ENCODE measurements around the gene ARL15.

The ARL15 gene

DNA sequence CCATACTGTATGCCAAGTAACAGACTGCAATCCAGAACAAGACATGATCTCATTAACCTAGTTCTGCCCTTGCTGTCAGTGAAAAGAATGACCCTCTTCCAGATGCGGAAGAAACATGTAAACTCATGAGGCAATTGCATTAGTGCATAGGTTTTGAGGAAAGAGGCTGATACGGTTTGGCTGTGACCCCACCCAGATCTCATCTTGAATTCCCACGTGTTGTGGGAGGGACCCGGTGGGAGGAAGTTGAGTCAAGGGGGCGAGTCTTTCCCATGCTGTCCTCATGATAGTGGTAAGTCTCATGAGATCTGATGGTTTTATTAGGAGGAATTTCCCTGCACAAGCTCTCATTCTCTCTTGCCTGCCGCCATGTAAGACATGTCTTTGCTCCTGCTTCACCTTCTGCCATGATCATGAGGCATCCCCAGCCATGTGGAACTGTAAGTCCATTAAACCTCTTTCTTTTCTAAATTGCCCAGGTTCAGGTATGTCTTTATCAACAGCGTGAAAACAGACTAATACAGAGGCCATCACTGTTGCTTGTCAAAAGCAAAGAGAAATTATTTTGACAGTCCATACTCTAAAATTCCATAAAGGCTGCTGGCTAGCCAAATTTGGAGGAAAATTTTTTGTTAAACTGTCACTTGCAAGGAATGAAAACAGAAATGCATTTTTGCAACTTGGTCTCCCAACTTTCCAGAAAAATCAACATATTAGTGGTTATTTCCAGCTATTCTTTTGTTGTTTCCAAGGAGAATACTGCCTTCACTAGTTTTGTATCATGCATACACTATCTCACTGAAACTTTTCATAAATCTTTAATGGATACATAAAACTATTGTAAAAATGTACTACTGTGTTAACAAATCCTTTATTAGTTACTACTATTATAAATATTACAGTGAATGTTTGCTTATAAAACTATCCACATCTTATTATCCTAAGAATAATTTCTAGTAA is 3.2 kb upstream of the ARL15 start:
- no peak for DNase-seq

DNA sequence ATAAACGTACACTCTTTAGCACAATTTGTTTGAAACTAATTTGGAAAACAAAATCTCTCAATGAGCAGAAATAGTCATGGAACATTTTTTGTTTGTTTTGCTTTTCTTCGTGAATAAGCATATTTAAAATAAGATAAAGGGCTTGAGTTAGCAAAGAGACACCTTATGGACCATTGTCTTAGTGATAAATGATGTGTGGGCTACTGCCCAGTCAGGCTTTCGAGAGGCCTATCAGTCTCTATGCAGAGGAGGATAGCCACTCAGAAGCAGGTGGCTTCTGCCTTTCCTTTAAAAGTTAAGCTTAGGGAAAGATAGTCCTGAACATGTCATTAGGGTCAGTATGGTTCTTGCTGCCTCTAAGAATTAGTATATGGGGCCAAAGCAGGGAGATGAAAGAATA is 2.1 kb upstream of the ARL15 start:
- DNase-seq, result no peak

DNA sequence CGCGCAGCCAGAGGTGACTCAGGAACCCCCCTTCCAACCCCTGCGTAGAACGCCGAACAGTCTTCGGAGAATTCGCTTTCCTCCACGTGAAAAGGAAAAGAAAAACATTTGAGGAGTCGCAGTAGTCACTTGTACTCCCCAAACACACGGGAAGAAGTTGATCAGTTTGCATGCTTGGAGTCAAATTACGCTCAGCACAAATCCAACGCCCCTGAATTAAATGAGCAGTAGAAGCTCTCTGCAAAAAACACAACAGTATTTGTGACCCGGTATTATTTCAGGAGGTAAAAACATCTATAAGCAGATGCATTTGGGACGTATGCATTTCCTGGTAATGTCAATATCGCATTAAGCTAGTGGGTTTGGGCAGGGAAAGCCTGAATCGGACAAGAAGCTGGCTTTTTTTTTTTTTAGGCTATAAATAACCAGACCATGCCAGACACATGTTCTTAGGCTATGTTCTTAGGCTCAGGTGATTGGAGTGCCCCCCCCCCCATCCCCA is 854 bp upstream of the ARL15 start:
- no peak for DNase-seq

DNA sequence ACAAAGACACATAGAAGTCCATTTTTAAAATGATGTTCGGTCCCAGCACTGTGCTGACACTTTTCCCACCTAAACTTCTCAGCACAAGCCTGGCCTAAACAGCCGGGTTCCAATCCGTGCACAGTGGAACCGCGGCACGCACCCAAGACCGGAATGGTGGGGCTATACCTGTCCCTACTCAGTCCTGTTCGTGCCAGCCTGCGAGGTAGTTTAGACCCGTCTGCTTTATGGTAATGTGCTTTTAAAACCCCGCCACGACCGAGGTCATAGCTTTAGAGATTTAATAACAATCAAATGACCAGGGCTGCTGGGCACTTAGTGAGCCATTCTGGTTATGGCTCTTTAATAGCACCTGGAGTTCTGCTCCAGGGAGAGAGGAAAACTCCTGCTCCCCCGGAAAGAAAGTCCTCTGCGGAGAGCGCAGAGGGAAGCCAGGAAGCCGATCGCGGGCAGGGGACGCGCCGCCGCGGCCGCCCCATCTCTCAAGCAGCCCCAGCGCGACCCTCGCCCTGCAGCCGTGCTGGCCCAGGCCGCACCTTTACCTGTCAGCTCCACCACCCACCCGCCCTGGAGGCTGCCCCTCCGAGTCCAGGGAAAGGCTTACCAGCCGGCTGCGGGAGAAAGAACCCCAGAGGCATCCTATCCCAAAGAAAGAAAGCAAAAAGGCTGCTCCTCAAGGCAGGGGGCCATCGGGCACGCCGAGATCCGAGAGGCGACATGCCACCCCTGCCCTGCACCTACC is 511 bp downstream of the ARL15 start:
- no peak for DNase-seq

DNA sequence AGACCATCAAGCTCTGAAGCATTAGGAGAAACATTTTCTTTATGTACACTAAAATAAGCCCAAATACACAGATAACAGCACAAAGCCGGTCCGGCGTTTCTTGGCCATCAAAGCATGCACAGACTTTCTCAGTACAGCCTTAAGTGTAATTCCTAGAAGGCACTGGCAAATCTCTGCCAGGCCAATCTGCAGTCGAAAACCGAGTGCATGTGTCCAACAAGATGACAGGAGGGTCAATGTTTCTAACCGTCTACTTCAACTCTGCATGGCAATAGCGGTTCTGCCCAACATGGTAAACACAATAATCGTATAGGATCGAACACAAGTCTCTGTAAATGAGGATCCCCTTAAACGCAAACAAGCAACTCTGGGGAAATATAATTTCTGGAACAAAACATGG is 1.1 kb downstream of the ARL15 start:
- no peak for DNase-seq

DNA sequence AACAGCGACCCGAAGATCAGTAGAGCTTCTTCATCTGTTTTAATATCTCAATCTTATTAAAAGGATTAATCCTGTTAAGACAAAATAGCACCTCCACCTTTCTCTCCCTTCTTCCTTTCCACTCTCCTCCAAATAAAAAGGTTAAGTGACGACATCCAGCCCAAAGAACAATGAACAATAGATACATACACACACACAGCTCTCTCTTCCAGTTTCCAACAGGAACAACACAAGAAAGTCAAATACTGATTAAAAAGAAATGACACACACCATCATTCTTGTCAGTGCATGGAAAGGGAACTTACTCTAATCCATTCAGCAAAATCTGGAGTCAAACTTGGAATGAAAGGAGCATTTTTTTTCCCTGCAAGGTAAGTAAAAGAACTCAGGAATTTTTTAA is 2.8 kb downstream of the ARL15 start:
- DNase-seq, result no peak

DNA sequence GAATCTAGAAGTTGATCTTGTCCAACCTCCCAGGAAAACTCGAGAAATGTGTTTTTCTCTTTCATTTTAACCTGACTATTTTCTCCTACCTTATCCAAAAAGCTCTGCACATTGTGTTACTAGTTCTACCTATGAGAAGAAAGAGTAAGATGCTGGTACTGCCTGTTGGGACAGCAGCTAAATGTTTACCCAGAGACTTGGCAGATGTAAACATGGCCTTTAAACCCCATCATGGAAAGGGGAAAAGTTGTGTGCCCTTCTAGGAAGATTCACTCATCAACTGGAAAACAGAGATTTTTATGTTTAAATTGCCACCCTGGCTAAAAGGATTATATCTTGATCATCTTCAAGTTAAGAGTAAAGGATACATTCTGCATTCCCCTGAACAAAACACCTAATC is 3.5 kb downstream of the ARL15 start:
- no peak for DNase-seq

DNA sequence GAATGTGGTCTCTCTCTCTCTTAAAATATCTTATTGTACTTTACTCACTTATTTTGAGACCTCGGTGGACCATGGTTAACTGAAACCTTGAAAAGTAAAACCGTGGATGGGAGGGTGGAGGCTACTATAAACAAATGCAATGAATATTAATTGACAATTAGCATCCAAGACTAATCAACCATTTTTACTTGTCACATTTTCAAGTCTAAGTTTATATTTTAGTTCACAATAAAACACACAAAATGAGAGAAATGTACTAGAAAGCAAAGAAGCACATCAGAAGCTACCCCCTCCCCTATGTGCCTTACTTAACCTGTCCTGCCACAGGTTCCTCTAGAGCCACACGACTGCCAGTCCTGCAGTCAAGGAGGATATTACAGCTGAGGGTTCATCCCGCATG is 4.6 kb downstream of the ARL15 start:
- no peak for DNase-seq

DNA sequence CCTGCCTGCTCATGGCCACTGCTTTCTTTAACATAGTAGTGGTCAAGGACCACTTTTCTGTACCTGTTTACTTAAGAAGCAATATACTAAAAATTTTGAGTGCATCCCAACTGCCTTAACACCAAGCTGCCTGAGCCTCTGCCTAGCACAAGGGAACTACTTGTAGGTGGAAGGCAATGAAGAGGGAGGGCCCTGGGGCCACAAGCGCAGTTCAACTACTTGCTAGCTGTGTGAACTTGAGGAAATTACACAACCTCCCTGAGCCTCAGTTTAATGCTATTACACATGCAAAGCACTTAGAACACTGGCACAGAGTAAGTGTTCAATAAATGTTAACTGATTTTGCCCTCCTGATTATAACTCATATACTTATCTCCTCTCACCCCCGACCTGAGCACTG is 6.3 kb downstream of the ARL15 start:
- no peak for DNase-seq

DNA sequence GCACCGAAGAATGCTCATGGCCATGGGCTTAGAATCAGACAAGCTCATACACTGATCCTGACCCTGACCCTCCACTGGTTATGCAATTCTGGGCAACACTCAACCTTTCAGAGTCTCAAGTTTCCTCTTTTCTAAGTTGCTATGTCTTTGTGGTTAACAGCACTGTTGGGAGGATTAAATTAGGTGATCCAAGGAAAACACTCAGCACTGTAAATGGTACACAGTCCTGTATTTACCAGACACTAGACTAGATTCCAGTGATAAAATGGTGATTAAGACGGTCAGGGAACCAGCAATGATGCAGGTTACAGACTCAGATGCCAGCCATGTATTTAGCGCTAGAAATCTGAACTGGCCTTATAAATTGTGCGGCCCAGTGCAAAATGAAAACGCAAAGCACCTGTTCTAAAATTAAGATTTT is 8.1 kb downstream of the ARL15 start:
- DNase-seq, result no peak

DNA sequence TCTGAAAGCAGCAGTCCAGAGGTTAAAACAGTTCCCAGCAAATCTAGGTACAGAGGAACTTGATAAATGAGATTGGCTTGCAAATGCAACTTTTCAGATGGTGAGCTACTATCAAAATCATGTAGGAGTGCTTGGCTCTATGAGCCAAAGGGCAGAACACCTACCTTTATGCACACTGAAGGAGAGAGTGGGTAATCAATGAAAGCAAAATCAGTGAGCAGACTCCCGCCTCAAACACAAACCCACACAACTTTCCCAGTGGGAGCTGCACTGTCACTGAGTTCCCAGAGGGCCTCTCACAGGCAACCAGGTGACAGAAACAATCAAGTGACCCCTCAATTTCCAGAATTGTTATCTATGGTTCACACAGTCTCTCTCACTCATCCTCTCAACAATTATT is 8.5 kb downstream of the ARL15 start:
- no peak for DNase-seq

DNA sequence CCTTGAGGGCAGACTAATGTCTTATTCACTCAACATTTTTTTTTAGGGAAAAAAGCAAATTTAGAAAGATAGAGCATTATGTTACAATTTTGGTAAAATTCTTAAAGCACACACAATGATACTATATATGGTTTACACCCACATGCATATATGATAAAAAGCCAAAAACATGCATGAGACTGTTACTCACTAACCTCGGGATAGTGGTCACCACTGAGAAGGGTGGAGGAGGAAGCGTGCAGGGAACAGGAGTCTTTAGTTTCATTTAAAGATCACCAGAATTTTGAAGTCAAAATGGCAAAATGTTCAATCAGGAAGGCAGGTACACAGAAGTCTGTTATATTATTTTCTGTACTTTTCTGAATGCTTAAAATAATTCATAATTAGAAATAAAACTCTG is 9.2 kb downstream of the ARL15 start:
- no peak for DNase-seq

DNA sequence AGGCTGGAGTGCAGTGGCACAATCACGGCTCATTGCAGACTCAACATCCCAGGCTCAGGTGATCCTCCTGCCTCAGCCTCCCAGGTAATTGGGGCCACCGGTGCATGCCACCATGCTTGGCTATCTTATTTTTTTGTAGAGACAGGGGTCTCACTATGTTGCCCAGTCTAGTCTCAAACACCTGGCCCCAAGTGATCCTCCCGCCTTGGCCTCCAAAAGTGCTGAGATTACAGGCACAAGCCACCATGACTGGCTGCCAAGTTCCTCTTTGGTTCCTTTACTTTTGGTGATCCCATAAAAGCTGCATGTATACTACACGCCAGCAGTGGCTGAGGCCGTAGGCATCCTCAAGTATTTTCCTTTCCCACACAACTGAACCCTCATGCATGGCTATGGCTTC is 11.4 kb downstream of the ARL15 start:
- DNase-seq, result no peak

DNA sequence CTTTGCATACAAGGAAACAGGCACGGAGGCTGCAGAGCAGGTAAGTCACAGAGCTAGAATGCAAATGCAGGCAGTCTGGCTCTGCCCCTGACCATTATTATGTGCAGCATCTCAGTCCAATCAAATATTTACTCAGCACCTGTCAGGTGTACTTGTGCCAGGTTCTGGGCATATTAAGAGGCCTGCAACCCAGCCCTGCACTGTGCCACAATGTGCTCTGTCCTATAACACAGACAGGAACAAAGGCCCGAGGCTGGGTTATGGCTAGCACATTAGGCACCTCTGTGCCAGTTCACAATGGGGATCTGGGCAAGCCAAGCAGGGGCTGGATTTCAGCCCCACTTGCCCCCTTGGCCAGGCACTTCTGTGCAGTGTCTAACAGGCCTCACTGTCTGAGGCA is 14.0 kb downstream of the ARL15 start:
- DNase-seq, result no peak

DNA sequence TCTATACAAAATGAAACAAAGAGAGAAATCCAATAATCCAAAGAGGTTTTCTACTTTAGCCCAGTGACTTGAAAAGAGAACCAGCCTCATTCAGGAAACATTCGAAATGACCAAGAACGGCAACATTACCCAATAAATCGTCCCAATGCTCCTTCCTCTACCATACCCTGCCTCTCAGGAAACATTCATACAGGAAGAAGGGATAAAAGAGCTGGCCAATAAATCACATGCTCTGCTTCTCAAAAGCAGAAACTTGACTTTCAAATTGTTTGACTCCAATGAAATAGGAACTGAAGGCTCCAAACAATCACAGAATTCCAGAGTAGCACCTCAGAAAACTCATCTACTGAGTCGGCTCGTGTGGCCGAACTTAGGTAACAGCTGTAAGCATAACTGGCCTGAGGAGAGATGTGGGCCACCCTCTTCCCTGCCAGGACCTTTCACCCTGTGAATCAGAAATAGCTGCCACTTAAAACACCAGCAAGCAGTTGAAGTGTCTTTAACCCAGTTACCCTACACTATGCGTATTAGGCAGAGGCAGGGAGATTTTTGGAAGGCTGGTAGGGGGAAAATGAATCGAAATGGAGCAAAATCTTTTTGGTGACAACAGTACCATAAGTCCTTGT is 14.6 kb downstream of the ARL15 start:
- DNase-seq, result no peak

DNA sequence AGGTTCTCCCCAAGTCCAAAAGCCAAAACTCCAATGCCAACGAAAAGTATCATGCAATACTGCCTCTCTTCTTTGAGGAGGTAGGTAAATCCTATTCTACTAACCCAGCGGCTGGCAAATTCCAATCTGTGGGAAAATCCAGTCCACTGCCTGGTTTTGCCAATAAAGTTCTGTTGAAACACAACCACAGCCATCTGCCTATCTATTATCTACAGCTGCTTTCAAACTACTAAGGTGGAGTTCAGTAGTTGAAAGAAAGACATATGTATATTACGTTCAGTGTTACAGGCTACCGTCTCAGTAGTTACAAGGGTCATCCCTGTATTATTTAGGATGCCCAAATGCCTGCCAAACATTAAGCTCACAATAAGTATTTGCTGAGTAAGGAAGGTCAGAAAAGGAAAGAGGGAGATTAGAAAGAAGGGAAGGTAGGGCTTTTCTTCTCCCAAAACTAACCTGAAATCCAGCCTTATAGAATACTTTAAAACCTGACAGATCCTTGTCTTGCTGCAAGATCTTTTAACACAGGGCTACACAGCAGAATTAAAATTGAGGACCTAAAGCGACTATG is 16.2 kb downstream of the ARL15 start:
- no peak for DNase-seq

DNA sequence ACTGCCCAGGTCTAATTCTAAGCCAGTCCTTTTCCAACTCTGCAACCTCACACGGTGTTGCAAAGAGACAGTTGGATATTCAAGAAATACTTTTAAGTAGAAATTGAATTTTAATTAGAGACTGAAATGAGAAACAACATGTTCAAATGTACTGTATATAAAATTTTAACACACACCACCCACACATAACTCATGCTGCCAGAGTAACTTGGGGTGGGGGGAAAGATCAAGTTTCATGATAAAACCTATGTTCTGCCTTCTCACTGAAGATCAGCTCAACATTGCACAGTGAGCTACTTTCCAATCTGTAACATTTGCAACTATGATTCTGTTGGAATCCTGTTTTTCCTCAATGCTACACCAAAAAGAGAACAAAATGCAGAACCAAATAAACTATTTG is 17.5 kb downstream of the ARL15 start:
- no peak for DNase-seq

DNA sequence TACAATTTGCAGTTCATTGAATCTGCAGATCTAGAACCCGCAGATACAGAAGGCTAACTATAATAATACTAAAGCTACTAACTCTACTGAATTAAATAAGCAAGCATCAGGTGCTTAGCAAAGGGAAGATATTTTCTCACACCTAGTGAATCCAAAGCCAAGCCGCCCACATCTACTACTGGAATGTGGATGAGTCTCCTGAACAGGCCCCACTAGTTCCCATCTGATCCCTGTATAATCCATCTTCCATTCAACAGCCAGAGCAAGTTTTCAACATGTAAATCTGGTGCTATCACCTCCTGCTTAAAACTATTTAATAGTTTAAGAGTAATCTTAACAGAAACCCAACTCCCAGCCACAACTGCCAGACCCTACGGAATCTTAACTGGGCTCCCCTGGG is 18.9 kb downstream of the ARL15 start:
- DNase-seq, result no peak

DNA sequence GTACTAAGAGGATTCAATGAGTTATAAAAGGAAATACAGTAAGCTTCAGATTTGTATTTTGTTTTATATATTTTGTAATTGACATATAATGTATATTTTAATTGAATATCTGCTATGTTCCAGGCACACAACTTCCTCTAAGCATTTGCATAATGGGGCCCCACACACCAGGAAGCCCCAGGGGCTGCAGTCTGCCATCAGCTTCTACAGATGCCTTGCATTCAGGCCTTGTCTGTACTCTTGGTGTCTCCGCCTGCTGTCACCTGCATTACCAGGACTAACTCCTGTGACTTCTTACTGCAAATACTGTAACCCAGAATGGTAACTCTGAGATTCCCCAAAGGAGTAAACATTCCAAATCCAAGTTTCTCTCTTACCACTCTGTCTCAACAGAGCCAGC is 20.6 kb downstream of the ARL15 start:
- DNase-seq, result no peak

DNA sequence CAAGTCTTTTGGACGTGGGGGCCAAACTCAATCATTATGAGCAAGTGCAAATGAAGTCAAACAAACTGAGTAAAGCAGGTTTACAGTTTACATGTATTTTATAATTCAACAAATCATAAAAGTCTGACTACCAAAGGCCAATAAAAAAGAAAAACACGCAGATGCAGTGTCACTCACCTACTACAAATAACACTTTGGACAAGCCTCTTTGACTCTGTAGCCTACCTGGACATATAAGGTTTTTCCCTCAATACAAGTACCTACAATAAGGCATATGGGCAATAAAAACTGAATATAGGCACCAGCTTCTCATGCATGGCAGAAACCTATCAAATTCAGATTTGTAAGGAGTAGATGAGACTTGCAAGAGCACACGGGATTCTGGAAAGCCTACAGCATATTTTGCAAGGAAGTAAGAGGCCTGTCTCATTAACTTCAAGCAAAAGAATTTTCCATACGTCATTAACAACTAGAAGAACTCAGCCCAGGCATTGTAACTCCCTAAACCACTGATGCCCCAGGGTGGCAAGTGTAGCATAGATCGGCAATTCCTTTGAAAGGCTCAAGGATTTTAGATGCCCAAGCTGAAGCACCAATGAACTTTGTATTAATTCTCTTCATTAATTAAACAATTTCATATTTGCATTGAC is 21.7 kb downstream of the ARL15 start:
- DNase-seq, result no peak

DNA sequence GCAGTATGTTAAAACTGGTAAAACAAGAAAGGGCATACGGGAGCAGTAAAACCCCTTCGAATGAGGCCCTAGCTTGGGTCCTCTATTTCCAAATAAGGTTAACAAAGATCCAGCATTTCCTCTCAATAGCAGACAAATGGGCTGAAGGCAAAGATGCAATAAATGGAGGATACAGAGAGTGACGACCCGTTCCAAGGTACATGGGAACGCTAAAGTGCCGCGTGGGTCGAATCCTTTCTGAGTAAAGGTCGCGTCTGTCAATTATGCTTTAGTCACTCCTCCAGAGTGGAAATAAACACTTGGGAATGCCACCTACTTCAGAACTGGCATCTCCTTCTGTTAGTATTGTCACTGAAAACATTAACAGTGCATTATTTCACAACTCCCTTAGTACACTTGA is 24.7 kb downstream of the ARL15 start:
- DNase-seq, result no peak

DNA sequence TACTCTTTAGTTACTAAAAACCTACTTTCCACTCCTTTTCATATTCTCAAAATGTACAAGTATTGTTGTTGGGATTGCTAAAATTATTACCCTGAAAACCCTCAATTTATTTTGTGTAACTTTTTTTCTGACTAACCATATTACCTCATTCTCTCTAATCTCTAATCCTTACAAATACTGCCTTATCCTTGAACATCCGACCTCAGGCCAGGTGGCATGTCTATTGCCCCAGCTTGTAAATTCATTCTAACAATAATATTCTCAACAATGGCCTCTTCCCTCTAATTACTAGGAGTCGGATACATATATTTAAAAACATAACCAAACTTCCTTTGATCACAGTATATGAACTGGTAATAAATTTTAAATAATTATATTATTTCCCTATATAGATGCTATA is 25.8 kb downstream of the ARL15 start:
- no peak for DNase-seq

DNA sequence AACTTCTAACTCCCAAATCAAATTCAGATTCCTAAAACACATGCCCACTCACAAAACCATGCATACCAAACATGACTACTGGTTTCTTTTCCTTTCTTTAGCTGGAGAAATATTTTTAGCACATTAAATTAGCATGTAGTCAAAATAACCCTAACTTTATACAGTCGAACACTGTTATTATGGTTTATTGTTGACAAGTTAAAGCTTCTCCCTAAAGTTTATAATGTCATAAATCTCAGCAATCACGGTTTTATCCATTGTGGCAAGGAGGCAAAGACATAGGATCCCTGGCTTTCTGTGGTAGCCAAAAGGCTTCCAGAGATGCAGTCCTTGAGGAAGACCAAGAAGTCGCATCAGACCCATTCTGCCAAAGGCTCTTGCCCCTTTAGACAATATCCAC is 27.5 kb downstream of the ARL15 start:
- DNase-seq, result no peak
